Activated CD4-positive, alpha-beta T cell treated with anti-CD3 and anti-CD28 coated beads, Interleukin-2, amount 50 U/mL, for 4 hours (primary cell): ENCODE measurements around the gene FOXL2.

ENCODE experiments used
- DNase-seq, 2 experiments: peaks; one replicate each; pipeline ENCODE4 v3.0.0-alpha.2; 2020

The FOXL2 gene

GRCh38 chr3:138946663-138947494 lies at the start of gene FOXL2, which contains the start of gene FOXL2NB:
Gene FOXL2 (minus strand): TSS chr3:138947137. CDS start chr3:138946722, 415 bp downstream.
Gene FOXL2NB (plus strand): TSS chr3:138947217. CDS start chr3:138947365, 148 bp downstream.
- no peak for DNase-seq

GRCh38 chr3:138995706-138996105 lies 48.8 kb upstream of the FOXL2 start:
- no peak for DNase-seq

- no peak for DNase-seq
Observed at GRCh38 chr3:138987181-138987580, 40.2 kb upstream of the FOXL2 start.

GRCh38 chr3:138985932-138986331 lies 39.0 kb upstream of the FOXL2 start:
- no peak for DNase-seq

- DNase-seq, result no peak
Observed at GRCh38 chr3:138984816-138985215, 37.9 kb upstream of the FOXL2 start.

GRCh38 chr3:138976047-138976446 lies 29.1 kb upstream of the FOXL2 start:
- DNase-seq, result no peak

GRCh38 chr3:138975351-138975750 lies 28.4 kb upstream of the FOXL2 start:
- no peak for DNase-seq

- DNase-seq, result no peak
Observed at GRCh38 chr3:138974462-138974861, 27.5 kb upstream of the FOXL2 start.

GRCh38 chr3:138972941-138973340 lies 26.0 kb upstream of the FOXL2 start:
- DNase-seq, result no peak

- DNase-seq, result no peak
Observed at GRCh38 chr3:138971766-138972320, 24.9 kb upstream of the FOXL2 start.

- no peak for DNase-seq
Observed at GRCh38 chr3:138964923-138965322, 18.0 kb upstream of the FOXL2 start.

- no peak for DNase-seq
Observed at GRCh38 chr3:138964264-138964663, 17.3 kb upstream of the FOXL2 start.

- DNase-seq, result no peak
Observed at GRCh38 chr3:138962854-138963560, 16.1 kb upstream of the FOXL2 start.

- DNase-seq, result no peak
Observed at GRCh38 chr3:138960417-138960852, 13.5 kb upstream of the FOXL2 start.

GRCh38 chr3:138950701-138951100 lies 3.8 kb upstream of the FOXL2 start:
- no peak for DNase-seq

GRCh38 chr3:138950006-138950644 lies 3.2 kb upstream of the FOXL2 start:
- no peak for DNase-seq

GRCh38 chr3:138949445-138950005 lies 2.6 kb upstream of the FOXL2 start:
- no peak for DNase-seq

- no peak for DNase-seq
Observed at GRCh38 chr3:138949002-138949418, 2.1 kb upstream of the FOXL2 start.

- DNase-seq, result no peak
Observed at GRCh38 chr3:138948371-138949001, 1.5 kb upstream of the FOXL2 start.

- DNase-seq, result no peak
Observed at GRCh38 chr3:138947495-138948121, 671 bp upstream of the FOXL2 start.

- DNase-seq, result no peak
Observed at GRCh38 chr3:138945709-138946662, 951 bp downstream of the FOXL2 start.
